CD14-positive monocyte (primary cell): Measurements from ENCODE around the gene DAB2IP. TPM values are rescaled to one million over a fixed set of nuclear protein-coding genes. Genes with fewer than 3 reads are reported as not detected.
A peak's percentile ranks its signal among the peaks of the same experiment; 100 is the strongest.

Experiments
- DNase-seq, 3 donors: peaks; one replicate each; pipeline ENCODE4 v3.0.0-alpha.2; 2011 to 2022
- H2AFZ ChIP-seq: 2 replicates; pipeline ENCODE4 v1.6.0; 2012; ENCODE audit warnings: mild to moderate bottlenecking, low read depth, low read length, inconsistent platforms; ENCODE audit not compliant: insufficient read depth, poor library complexity, severe bottlenecking
- H3K27ac ChIP-seq, 2 donors: 1 replicate in 1 of 2; 2 replicates in 1 of 2; pipeline ENCODE4 v1.5.1; 2012 to 2013; ENCODE audit warnings: low read length in 2 of 2, control low read depth in 1 of 2, inconsistent platforms in 1 of 2, low read depth in 1 of 2, mild to moderate bottlenecking in 1 of 2
- H3K27me3 ChIP-seq, 2 donors: one replicate each; pipeline versions ENCODE4 v1.6.0 to v1.6.1; 2011 to 2013; ENCODE audit warnings: low read length in 2 of 2; ENCODE audit not compliant: control insufficient read depth in 2 of 2, insufficient read depth in 2 of 2
- H3K36me3 ChIP-seq, 2 donors: replicated peaks in 1 of 2; 1 replicate in 1 of 2; 2 replicates in 1 of 2; pipeline versions ENCODE4 v1.5.1 to v1.6.1; 2012 to 2013; ENCODE audit warnings: low read length in 2 of 2, control low read depth in 1 of 2, inconsistent platforms in 1 of 2, mild to moderate bottlenecking in 1 of 2; ENCODE audit not compliant: insufficient read depth in 2 of 2, control insufficient read depth in 1 of 2
- H3K4me1 ChIP-seq, 2 donors: 1 replicate in 1 of 2; 2 replicates in 1 of 2; pipeline versions ENCODE4 v1.5.1 to v1.6.1; 2012 to 2013; ENCODE audit warnings: low read length in 2 of 2, control low read depth in 1 of 2, inconsistent platforms in 1 of 2, mild to moderate bottlenecking in 1 of 2, moderate library complexity in 1 of 2; ENCODE audit not compliant: insufficient read depth in 2 of 2, control insufficient read depth in 1 of 2
- H3K4me2 ChIP-seq: replicated peaks from 2 replicates; pipeline ENCODE3; 2012; ENCODE audit warnings: low read length, moderate library complexity, mild to moderate bottlenecking; ENCODE audit not compliant: poor library complexity, severe bottlenecking; ENCODE audit errors: extremely low read depth
- H3K4me3 ChIP-seq, 3 experiments: fragments of 200-600 bp in 1 of 3; sonication (generic) in 1 of 3; replicated peaks in 1 of 3; 1 replicate in 2 of 3; 2 replicates in 1 of 3; pipeline ENCODE4 v1.5.1; 2011 to 2013; ENCODE audit warnings: low read length in 3 of 3, mild to moderate bottlenecking in 3 of 3, control low read depth in 2 of 3, low read depth in 2 of 3, inconsistent platforms in 1 of 3, moderate library complexity in 1 of 3
- H3K79me2 ChIP-seq: 2 replicates; pipeline ENCODE4 v1.6.0; 2012; ENCODE audit warnings: mild to moderate bottlenecking, control low read depth, inconsistent platforms, low read length, moderate library complexity; ENCODE audit not compliant: insufficient read depth
- H3K9ac ChIP-seq: 2 replicates; pipeline ENCODE4 v1.6.0; 2017; ENCODE audit warnings: low read length, mild to moderate bottlenecking; ENCODE audit not compliant: insufficient read depth, poor library complexity, severe bottlenecking
- H3K9me3 ChIP-seq, 2 donors: replicated peaks in 1 of 2; 1 replicate in 1 of 2; 2 replicates in 1 of 2; pipeline versions ENCODE4 v1.5.1 to v1.6.1; 2012 to 2013; ENCODE audit warnings: low read length in 2 of 2, control low read depth in 1 of 2; ENCODE audit not compliant: control insufficient read depth in 1 of 2, insufficient read depth in 1 of 2
- H4K20me1 ChIP-seq: 2 replicates; pipeline ENCODE4 v1.6.0; 2012; ENCODE audit warnings: mild to moderate bottlenecking, low read length, control low read depth, moderate library complexity; ENCODE audit not compliant: insufficient read depth
- H3K27ac Mint-ChIP-seq, 7 donors: one replicate each; pipeline ENCODE4 v1.8.0; 2020; ENCODE audit warnings: mild to moderate bottlenecking in 7 of 7, mixed read lengths in 7 of 7, moderate library complexity in 6 of 7, inconsistent platforms in 2 of 7
- H3K27me3 Mint-ChIP-seq, 3 donors: one replicate each; pipeline ENCODE4 v1.8.0; 2021 to 2022; ENCODE audit warnings: low read depth in 3 of 3, mild to moderate bottlenecking in 3 of 3, mixed read lengths in 3 of 3, moderate library complexity in 3 of 3, inconsistent platforms in 1 of 3
- H3K36me3 Mint-ChIP-seq, 2 donors: one replicate each; pipeline ENCODE4 v1.8.0; 2020; ENCODE audit warnings: mixed read lengths in 2 of 2, inconsistent platforms in 1 of 2, mild to moderate bottlenecking in 1 of 2
- H3K4me1 Mint-ChIP-seq: one replicate; pipeline ENCODE4 v1.8.0; 2020; ENCODE audit warnings: mild to moderate bottlenecking, mixed read lengths
- H3K4me3 Mint-ChIP-seq, 2 donors: one replicate each; pipeline ENCODE4 v1.8.0; 2020; ENCODE audit warnings: mild to moderate bottlenecking in 2 of 2, mixed read lengths in 2 of 2, moderate library complexity in 1 of 2
- H3K9me3 Mint-ChIP-seq, 7 donors: one replicate each; pipeline ENCODE4 v1.8.0; 2020 to 2022; ENCODE audit warnings: mixed read lengths in 7 of 7, mild to moderate bottlenecking in 6 of 7, moderate library complexity in 6 of 7, inconsistent platforms in 2 of 7
- CTCF ChIP-seq: fragments of 200-600 bp; IDR thresholded peaks from one replicate; pipeline ENCODE4 v1.8.0; 2022; ENCODE audit warnings: antibody characterized with exemption, mild to moderate bottlenecking
- WGBS: methylation state at CpG from one replicate; pipeline ENCODE4 v1.1.5; 2013; ENCODE audit warnings: missing lambda C conversion rate; ENCODE audit not compliant: insufficient coverage; 5-methylcytosine and 5-hydroxymethylcytosine counted together
- intact Hi-C, 2 donors: fragments of 100-400 bp; cut with micrococcal nuclease; formaldehyde crosslinking; loops; one replicate each; pipeline versions ENCODE4 v1.15.0 to v1.15.1; 2023
- polyA plus RNA-seq, 3 donors: library from polyadenylated mRNA; depleted of rRNA in 1 of 3; unstranded in 2 of 3; stranded (reverse) in 1 of 3; fragments of 300-500 nt in 2 of 3; fragments of >200 nt in 1 of 3; fragmentation: Illumina TruSeq in 2 of 3; gene quantifications; 1 replicate in 2 of 3; 2 replicates in 1 of 3; pipeline ENCODE4 v1.2.3, GENCODE V29; 2012 to 2021

Gene DAB2IP
- polyA plus RNA-seq, 3 donors: 0.13 TPM; not detected in 2

- Histone ChIP-seq H3K27ac (no peak overlapping the region), H3K4me2 (no peak overlapping the region), H3K36me3 (no peaks in the 10 kb centered on the region), H3K9me3 (no peaks in the 10 kb centered on the region), H3K4me3 (no peak overlapping the region), H3K79me2 (no peaks in the 10 kb centered on the region), H4K20me1 (no peaks in the 10 kb centered on the region), H3K9ac (no peak overlapping the region), H3K4me1 (no peaks in the 10 kb centered on the region), H3K27me3 (no peaks in the 10 kb centered on the region), H2AFZ (no peak overlapping the region)
- peaks cover 0 to 1% (median 0%) of the 10 kb centered on the region in 7 donors for H3K9me3 Mint-ChIP-seq
- peaks cover 0 to 5% (median 2%) of the 10 kb centered on the region in 3 donors for H3K27me3 Mint-ChIP-seq
- WGBS: 100% methylated on average over 6 of the region's 11 CpGs
- H3K4me1 Mint-ChIP-seq: no peaks in the 10 kb centered on the region
- H3K36me3 Mint-ChIP-seq: no peaks in the 10 kb centered on the region
- TF ChIP-seq CTCF: no peak
- no peak for DNase-seq
- H3K27ac Mint-ChIP-seq: no peak overlapping the region
- H3K4me3 Mint-ChIP-seq: no peak overlapping the region
- intact Hi-C loops: no loop called here
These were observed 98.9 kb downstream of the DAB2IP start for GRCh38 chr9:121750259-121750714.

- H3K4me1 Mint-ChIP-seq: no peaks in the 10 kb centered on the region
- intact Hi-C loops: no loop called here
- DNase-seq: no peak
These were observed 99.5 kb downstream of the DAB2IP start for GRCh38 chr9:121750715-121751623.

More at GRCh38 chr9:121750715-121751623, 99.5 kb downstream of the DAB2IP start:
- no peaks in the 10 kb centered on the region for H3K9me3 ChIP-seq
- H3K36me3 ChIP-seq: no peaks in the 10 kb centered on the region
- H3K4me1 ChIP-seq: no peaks in the 10 kb centered on the region
- no peak for TF ChIP-seq CTCF
- no peak overlapping the region for H2AFZ ChIP-seq
- no peak overlapping the region for H3K4me2 ChIP-seq
- peaks cover 0 to 6% (median 2%) of the 10 kb centered on the region in 3 donors for H3K27me3 Mint-ChIP-seq
- H3K27me3 ChIP-seq: no peaks in the 10 kb centered on the region
- H3K79me2 ChIP-seq: no peaks in the 10 kb centered on the region
- WGBS: 92% methylated on average over 12 of the region's 17 CpGs
- peak overlapping the region in 1 of 7 donors; percentile 40 for H3K27ac Mint-ChIP-seq
- no peak overlapping the region for H3K27ac ChIP-seq
- H3K4me3 ChIP-seq: no peak overlapping the region
- H3K9me3 Mint-ChIP-seq: peaks cover 0 to 1% (median 0%) of the 10 kb centered on the region in 7 donors
- H4K20me1 ChIP-seq: no peaks in the 10 kb centered on the region
- H3K9ac ChIP-seq: no peak overlapping the region
- no peak overlapping the region for H3K4me3 Mint-ChIP-seq
- H3K36me3 Mint-ChIP-seq: no peaks in the 10 kb centered on the region
